NCI-H128 (cell line): Measurements from ENCODE around the gene TBX5.

Experiments used
- DNase-seq: peaks from one replicate; lab custom pipeline; 2025; ENCODE audit not compliant: unreplicated experiment; lab: John Stamatoyannopoulos, UW

Gene TBX5

GRCh38 chr12:114431902-114432301 is 26.0 kb upstream of the TBX5 start:
- no peak for DNase-seq

GRCh38 chr12:114430306-114430705 is 24.4 kb upstream of the TBX5 start:
- DNase-seq: no peak

GRCh38 chr12:114425031-114425626 is 19.2 kb upstream of the TBX5 start:
- no peak for DNase-seq

DNA sequence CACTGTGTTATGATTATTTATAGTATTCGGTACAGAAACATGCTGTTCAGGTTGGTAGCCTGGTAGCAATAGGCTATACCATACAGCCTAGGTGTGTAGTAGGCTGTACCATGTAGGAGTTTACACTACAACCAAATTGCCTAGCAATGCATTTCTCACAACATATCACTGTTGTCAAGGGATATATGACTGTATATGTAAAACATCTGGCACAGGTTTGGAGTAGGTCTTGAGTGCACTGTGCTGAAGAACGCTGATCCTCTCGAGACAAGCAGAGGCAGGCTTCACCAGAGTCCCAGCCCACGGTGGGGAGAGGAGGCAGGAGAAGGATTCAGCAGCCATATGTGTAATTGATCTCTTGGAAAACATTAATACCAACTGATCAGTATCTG is 15.0 kb upstream of the TBX5 start:
- DNase-seq: no peak

- no peak for DNase-seq
Observed at GRCh38 chr12:114420182-114420943, 14.4 kb upstream of the TBX5 start.

GRCh38 chr12:114416028-114416427 is 10.1 kb upstream of the TBX5 start:
- no peak for DNase-seq

DNA sequence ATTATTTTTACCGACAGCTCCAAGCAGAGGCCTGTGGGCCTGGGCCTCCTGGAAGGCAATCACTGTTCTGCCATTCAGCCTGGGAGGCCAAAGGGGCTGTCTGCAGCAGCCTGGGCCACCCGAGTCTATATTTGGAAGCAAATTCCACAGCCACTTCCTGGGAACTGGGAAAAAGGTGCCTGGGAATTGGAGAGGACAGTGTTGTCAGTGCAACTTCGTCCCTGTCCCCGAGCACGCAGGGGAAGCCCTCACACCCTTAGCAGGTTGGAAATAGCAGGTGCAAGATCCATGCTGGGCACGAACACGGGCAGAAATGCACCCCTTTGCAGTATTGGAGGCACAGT is 9.6 kb upstream of the TBX5 start:
- DNase-seq: no peak

DNA sequence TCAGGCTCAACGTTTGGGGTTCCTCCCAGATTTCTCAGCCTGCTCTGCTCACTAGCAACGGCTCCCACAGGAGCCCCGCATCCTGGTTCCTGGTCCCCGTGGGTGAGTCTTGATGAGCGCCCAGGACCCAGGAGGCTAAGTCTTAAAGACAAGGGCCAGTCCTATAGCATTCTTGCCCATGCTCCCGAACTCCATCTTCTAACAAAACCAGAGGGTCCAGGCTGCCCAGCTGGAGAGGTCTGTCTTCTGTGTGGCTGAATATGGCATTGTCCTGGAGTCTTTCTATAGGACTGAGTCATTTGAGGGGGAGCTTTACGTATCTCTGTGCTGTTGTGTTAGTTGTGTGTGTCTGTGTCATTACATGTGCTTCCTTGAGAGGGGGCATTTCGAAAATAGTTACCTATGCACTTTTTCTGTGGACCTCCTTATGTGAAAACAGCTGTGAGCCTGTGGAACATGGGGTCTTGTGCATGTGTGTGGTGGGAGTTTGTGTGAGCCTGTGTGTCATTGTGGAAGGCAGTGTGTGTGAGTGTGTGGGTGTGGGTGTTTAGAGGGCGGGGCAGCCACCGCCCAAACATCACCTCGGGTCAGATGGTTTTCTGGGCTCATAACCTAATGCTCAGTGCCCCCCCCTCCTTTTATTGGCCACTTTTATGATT is 9.1 kb upstream of the TBX5 start:
- no peak for DNase-seq

GRCh38 chr12:114414031-114414865 is 8.3 kb upstream of the TBX5 start:
- DNase-seq: no peak

- DNase-seq: no peak
Observed at GRCh38 chr12:114412825-114413749, 7.1 kb upstream of the TBX5 start.

DNA sequence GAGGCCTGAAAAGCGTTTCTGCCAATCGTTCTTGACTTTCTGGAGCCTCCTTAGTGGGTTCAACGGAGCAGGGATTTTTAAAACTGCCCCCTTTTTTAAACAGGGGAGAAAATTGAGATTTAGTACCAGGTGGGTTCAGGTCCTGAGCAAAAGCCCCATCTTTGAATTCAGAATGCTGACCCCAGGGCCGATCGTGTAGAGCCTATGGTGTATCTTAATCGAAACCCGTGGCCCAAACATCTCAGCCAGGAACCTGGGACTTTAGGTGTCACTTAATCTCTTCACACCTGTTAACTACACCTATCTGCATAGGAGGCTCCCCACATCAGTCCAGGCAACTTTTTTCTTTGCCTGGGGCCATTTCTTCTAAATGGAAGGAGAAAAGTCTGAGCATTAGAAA is 6.4 kb upstream of the TBX5 start:
- no peak for DNase-seq

DNA sequence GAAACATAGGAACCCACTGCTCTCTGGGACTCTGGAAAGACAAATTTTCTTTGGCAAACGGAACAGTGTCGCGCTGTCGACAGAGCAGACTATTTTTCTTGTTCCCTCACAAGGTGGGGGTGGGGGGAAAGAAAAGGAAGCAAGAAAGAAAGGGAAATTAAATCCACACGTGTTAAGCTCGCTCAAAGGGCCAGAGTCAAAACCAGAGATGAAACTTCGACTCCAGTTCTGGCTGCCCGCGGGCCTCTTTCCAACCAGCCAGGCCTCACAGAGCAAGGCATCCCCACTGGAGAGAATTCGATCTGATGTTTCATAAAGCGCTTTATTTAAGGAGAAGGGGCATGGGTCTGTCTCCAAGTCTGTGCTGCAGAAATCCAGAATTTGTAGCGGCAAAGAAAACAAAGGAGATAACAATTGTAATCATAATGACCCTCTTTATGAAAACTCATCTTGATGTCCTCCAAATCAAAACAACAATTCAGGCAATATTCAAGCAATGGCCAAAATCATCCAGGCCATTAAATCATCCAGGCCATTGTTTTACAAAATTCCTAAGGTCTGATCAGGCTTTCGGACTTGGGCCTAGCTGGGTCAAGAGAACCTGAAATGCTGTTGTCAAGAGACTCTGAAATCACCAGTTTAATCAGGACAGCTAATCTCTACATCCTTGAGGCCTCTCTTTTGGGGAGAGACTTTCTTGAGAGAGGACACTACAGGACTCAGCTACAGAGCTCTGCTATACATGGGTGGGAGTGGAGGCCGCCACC is 5.3 kb upstream of the TBX5 start:
- no peak for DNase-seq

DNA sequence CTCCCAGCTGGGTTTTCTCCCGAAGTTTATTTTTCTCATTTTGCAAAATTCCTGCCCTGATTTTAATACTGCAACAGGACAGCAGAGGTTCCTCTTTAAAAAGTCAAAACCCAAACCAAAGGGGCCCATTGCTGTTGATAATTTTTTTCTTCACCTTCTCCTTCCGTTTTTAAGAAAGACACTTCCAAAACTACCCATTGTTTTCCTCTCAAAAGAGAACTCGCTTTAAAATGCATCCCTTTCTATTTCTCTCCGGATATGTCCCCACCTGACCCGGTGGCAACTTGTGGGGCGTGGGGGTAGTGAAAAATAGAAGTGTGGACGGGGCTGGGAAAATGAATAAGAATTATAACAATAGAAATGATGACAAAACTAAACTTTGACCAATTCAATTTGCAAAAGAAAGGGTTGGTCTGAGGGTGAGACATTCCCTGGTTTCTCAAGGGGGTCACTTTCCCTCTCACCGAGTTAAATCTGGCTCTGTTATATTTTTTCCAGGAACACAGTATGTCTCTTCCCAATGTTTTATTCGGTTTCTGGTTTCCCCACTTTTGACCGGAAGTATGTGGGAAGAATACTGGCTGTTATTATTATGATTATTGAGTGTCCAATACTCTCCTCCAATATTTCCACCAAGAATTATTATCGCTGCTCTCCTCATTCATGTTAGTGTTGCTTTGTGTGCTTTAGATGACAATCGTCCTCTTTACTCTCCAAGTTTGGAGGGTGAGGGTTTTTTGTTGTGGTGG is 4.1 kb upstream of the TBX5 start:
- DNase-seq: no peak

DNA sequence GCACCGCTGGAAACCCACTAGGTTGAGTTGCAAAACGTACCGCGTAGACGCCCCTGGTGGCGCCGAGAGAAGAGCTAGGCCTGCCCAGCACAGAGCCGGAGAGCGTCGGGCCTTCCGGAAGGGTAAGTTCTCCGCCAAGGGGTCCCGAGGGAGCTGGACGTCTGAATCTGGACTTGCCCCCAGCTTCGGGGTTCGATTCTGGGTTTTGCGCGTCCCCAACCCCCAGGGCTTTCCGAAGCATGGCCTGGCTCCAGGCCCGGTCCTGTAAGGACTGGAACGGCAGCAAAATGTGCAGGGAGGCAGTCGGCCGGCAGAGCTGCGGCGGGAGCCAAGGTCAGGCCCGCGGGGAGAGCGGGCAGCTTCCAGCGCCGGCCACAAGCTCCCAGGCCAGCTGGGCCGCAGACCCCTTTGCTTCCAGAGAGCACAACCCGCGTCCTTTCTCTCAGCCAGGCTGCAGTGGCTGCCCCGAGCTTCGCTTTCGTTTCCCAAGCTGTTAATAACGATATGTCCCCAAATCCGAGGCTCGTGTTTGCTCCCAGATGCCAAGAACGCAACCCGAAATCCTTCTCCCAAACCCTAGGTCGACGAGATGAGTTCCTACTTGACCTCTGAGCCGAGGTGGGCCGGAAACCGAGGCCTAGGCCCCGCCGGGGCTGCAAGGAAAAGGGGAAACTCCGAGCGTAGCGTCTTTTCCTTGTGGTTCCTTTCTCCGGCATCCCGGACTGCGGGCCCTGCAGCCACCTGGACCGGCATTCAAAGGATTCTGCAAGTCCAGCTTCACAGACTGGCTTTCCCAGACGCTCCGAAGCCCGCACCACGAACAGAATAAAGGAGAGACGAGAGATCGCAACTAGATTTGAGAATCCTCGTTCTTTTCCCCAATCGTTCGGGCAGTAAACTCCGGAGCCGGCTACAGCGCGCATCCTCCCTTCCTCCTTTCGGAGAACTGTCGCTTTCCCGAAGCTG is 3.2 kb upstream of the TBX5 start:
- no peak for DNase-seq

- DNase-seq: no peak
Observed at GRCh38 chr12:114408471-114408885, 2.5 kb upstream of the TBX5 start.

DNA sequence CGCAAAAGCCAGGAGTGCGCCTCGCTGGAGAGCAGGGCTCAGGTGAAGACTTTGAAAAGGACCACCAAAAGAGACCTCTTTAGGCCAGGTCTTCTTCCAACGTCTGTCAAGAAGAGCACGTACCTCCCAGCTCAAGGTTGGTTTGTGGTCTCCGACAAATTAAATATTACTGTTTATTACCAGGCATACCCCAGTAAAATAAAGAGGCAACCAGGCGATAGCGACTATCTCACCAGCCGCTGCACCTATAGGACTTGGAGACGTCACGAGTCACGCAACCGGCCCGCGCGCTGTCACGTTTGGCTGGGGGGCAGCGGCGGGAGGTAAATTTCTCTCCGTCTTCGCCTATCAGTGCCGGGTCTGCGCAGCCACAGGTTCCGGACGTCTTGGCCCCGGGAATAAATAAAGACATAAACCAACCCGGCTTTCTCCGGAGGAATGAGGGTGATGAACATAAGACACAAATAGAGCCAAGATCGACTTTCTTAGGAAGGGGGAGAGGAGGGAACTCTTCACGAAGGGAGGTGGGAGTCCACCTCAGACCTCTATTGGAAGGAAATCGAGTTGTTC is 2.0 kb upstream of the TBX5 start:
- no peak for DNase-seq

- DNase-seq: no peak
Observed at GRCh38 chr12:114406984-114407841, 1.3 kb upstream of the TBX5 start.
